GM12878 (cell line): ENCODE measurements around the gene OPCML. TPM values are rescaled to one million over a fixed set of nuclear protein-coding genes. Genes with fewer than 3 reads are reported as not detected.

ENCODE experiments used
- ATAC-seq: fragments of 200-7000 bp; cut with Tn5 transposase; 3 replicates; pipeline ENCODE4 v1.9.1; 2020; ENCODE audit warnings: mild to moderate bottlenecking, moderate library complexity
- BruUV-seq: library from RNA; stranded (reverse); fragments of 400-500 nt; replicated peaks from 2 replicates; lab custom pipeline; 2021; lab: Mats Ljungman, UMichigan
- CTCF ChIA-PET: fragments of 300-600 bp; sonication (Branson Sonifier 250); formaldehyde crosslinking; extraction: SDS; loops from one replicate; lab custom pipeline; 2021; ENCODE audit warnings: inconsistent platforms; lab: Yijun Ruan, JAX
- POLR2A ChIA-PET: fragments of 350-600 bp; formaldehyde crosslinking; extraction: SDS; loops from one replicate; lab custom pipeline; 2021; ENCODE audit warnings: inconsistent platforms; lab: Charles Lee
- RAD21 ChIA-PET: fragments of 300-600 bp; sonication (Branson Sonifier 250); formaldehyde crosslinking; loops from one replicate; lab custom pipeline; 2023; ENCODE audit warnings: antibody characterized with exemption; ENCODE audit not compliant: unreplicated experiment; lab: Charles Lee
- SMC1A ChIA-PET: fragments of 300-600 bp; sonication (Branson Sonifier 250); formaldehyde crosslinking; loops from one replicate; lab custom pipeline; 2023; ENCODE audit not compliant: unreplicated experiment, uncharacterized antibody; lab: Charles Lee
- DNase-seq: peaks from one replicate; pipeline ENCODE4 v3.0.0-alpha.2; 2011; ENCODE audit warnings: low read depth, low spot score
- FAIRE-seq: peaks from 3 replicates; lab custom pipeline; 2011; peaks lifted over from hg19 to GRCh38; lab: Jason Lieb, UNC
- H2AFZ ChIP-seq: 2 replicates; pipeline ENCODE4 v1.6.0; 2011; ENCODE audit warnings: low read depth, low read length, control low read depth; ENCODE audit not compliant: control insufficient read depth
- H3K27ac ChIP-seq: 2 replicates; pipeline ENCODE4 v1.5.1; 2011; ENCODE audit warnings: control low read depth; ENCODE audit not compliant: control insufficient read depth, insufficient read depth
- H3K27me3 ChIP-seq, 2 experiments: replicated peaks in 1 of 2; 2 replicates each; pipeline versions ENCODE4 v1.6.0 to v1.6.1; 2011; ENCODE audit warnings: low read length in 1 of 2; ENCODE audit not compliant: control insufficient read depth in 2 of 2, insufficient read depth in 2 of 2
- H3K36me3 ChIP-seq, 2 experiments: 2 replicates each; pipeline ENCODE4 v1.5.1; 2011; ENCODE audit warnings: low read length in 1 of 2; ENCODE audit not compliant: control insufficient read depth in 2 of 2, insufficient read depth in 2 of 2
- H3K4me1 ChIP-seq: 2 replicates; pipeline ENCODE4 v1.6.1; 2011; ENCODE audit warnings: mild to moderate bottlenecking, low read length, moderate library complexity, mixed read lengths; ENCODE audit not compliant: control insufficient read depth, insufficient read depth
- H3K4me2 ChIP-seq: 2 replicates; pipeline ENCODE4 v1.6.0; 2011; ENCODE audit warnings: control low read depth; ENCODE audit not compliant: control insufficient read depth, insufficient read depth
- H3K4me3 ChIP-seq: fragments of 200-600 bp; sonication (generic); 2 replicates; pipeline ENCODE4 v1.5.1; 2016
- H3K79me2 ChIP-seq: 2 replicates; pipeline ENCODE4 v1.6.0; 2011; ENCODE audit warnings: low read length; ENCODE audit not compliant: control insufficient read depth, insufficient read depth
- H3K9ac ChIP-seq: 2 replicates; pipeline ENCODE4 v1.8.0; 2011; ENCODE audit warnings: low read length, control low read depth, mixed read lengths; ENCODE audit not compliant: control insufficient read depth, insufficient read depth
- H3K9me3 ChIP-seq: replicated peaks from 3 replicates; pipeline ENCODE4 v1.5.1; 2011; ENCODE audit warnings: mild to moderate bottlenecking, low read length; ENCODE audit not compliant: control insufficient read depth, insufficient read depth
- H4K20me1 ChIP-seq: 2 replicates; pipeline ENCODE4 v1.6.0; 2011; ENCODE audit not compliant: control insufficient read depth, insufficient read depth
- CBFB ChIP-seq: IDR thresholded peaks from 2 replicates; pipeline ENCODE4 v1.6.1; 2016; ENCODE audit warnings: antibody characterized with exemption, low read depth
- CBX3 ChIP-seq: fragments of 200-600 bp; sonication (generic); IDR thresholded peaks from 2 replicates; pipeline ENCODE4 v1.6.1; 2016; ENCODE audit warnings: low read depth, borderline replicate concordance
- CHD2 ChIP-seq: IDR thresholded peaks from 2 replicates; pipeline ENCODE4 v1.6.1; 2011; ENCODE audit warnings: low read depth, low read length, improper control_type of control experiment, borderline replicate concordance
- CHD4 ChIP-seq: fragments of 200-600 bp; sonication (generic); IDR thresholded peaks from 2 replicates; pipeline ENCODE4 v1.6.1; 2016; ENCODE audit warnings: mild to moderate bottlenecking
- HDAC6 ChIP-seq: fragments of 200-600 bp; sonication (generic); IDR thresholded peaks from one replicate; pipeline ENCODE4 v1.8.0; 2017; ENCODE audit warnings: antibody characterized with exemption; ENCODE audit not compliant: unreplicated experiment
- JUNB ChIP-seq: IDR thresholded peaks from 2 replicates; pipeline ENCODE4 v1.6.1; 2016; ENCODE audit warnings: antibody characterized with exemption, mild to moderate bottlenecking
- MEF2A ChIP-seq: IDR thresholded peaks from 2 replicates; pipeline ENCODE4 v1.6.1; 2011; ENCODE audit warnings: low read depth, mild to moderate bottlenecking, low read length, moderate library complexity; ENCODE audit not compliant: insufficient read depth
- MYB ChIP-seq: fragments of 150-350 bp; IDR thresholded peaks from 2 replicates; pipeline ENCODE4 v1.6.1; 2014; ENCODE audit warnings: mild to moderate bottlenecking, low read depth, low read length, borderline replicate concordance
- MYC ChIP-seq: IDR thresholded peaks from 2 replicates; pipeline ENCODE4 v1.6.1; 2011; ENCODE audit warnings: mild to moderate bottlenecking, low read length, moderate library complexity, inconsistent platforms; ENCODE audit not compliant: insufficient read depth, insufficient replicate concordance, insufficient read length, severe bottlenecking
- NR2C2 ChIP-seq: IDR thresholded peaks from 2 replicates; pipeline ENCODE4 v1.6.1; 2011; ENCODE audit warnings: borderline replicate concordance, low read depth; ENCODE audit not compliant: control insufficient read depth, insufficient read length
- POU2F2 ChIP-seq: IDR thresholded peaks from 3 replicates; pipeline ENCODE4 v1.6.1; 2011; ENCODE audit warnings: low read depth, mild to moderate bottlenecking, low read length, borderline replicate concordance
- SP1 ChIP-seq: IDR thresholded peaks from one replicate; pipeline ENCODE4 v1.6.1; 2011; ENCODE audit warnings: low read depth, low read length
- WRNIP1 ChIP-seq: IDR thresholded peaks from 2 replicates; pipeline ENCODE4 v1.6.1; 2011; ENCODE audit warnings: low read depth, low read length, improper control_type of control experiment, borderline replicate concordance
- ZBTB33 ChIP-seq: fragments of 450-650 bp; IDR thresholded peaks from 2 replicates; pipeline ENCODE4 v1.6.1; 2017; ENCODE audit warnings: mild to moderate bottlenecking
- ZNF274 ChIP-seq: IDR thresholded peaks from one replicate; pipeline ENCODE4 v1.8.0; 2011; ENCODE audit not compliant: insufficient read length, insufficient read depth
- whole genome bisulfite sequencing: methylation state at CpG from one replicate; pipeline ENCODE4 v1.1.6; 2016; ENCODE audit warnings: low lambda C conversion rate; ENCODE audit not compliant: insufficient replicate concordance, insufficient coverage; ENCODE audit errors: missing lambda C conversion rate; 5-methylcytosine and 5-hydroxymethylcytosine counted together
- in situ Hi-C: fragments of 300-500 bp; cut with MboI; formaldehyde crosslinking; loops from 9 replicates; pipeline ENCODE4 v1.14.3; 2018; ENCODE audit warnings: mixed read lengths
- intact Hi-C: fragments of 100-400 bp; cut with micrococcal nuclease; formaldehyde crosslinking; loops from one replicate; pipeline ENCODE4 v1.14.2; 2022; ENCODE audit not compliant: unreplicated experiment
- polyA plus RNA-seq, 11 experiments: library from polyadenylated mRNA; depleted of rRNA in 4 of 11; unstranded in 6 of 11; stranded (reverse) in 5 of 11; fragments of >200 nt; fragmentation: Nextera tagmentation in 4 of 11; fragmentation: Illumina TruSeq in 1 of 11; extraction: Ambion mirVana in 4 of 11; extraction: Trizol in 1 of 11; gene quantifications; 1 replicate in 1 of 11; 2 replicates in 10 of 11; pipeline versions ENCODE4 v1.2.1 to v1.2.3, GENCODE V29; 2011 to 2016; ENCODE audit warnings: inconsistent platforms in 2 of 11, missing spikeins in 2 of 11, low read depth in 1 of 11
- total RNA-seq, 4 experiments: library from RNA; depleted of rRNA in 3 of 4; stranded (reverse); fragments of >200 nt in 3 of 4; fragmentation: Illumina TruSeq in 1 of 4; extraction: Trizol in 1 of 4; gene quantifications; 2 replicates each; pipeline versions ENCODE4 v1.2.1 to v1.2.3, GENCODE V29; 2013 to 2021
- TF ChIP-seq, protein P1 (sequence below): IDR thresholded peaks from 2 replicates; pipeline ENCODE4 v1.6.1; 2012; ENCODE audit warnings: low read depth, low read length, improper control_type of control experiment
- TF ChIP-seq, protein P2 (sequence below): fragments of 150-350 bp; IDR thresholded peaks from 2 replicates; pipeline ENCODE4 v1.6.1; 2014; ENCODE audit warnings: mild to moderate bottlenecking, low read depth, low read length

Gene OPCML
- total and polyA plus RNA-seq, 10 of the 15 experiments (the other 5 are each of a cell fraction or from before 2014, with no cell fraction given), result 0.84 TPM; not detected in 9

- TF ChIP-seq CBFB (no peak), CHD2 (no peak), MYC (no peak), NR2C2 (no peak)
- TF ChIP-seq, all 136 proteins: peak for 0
Observed at GRCh38 chr11:132691848-132692550, 840.3 kb downstream of the OPCML start (continued).

DNA sequence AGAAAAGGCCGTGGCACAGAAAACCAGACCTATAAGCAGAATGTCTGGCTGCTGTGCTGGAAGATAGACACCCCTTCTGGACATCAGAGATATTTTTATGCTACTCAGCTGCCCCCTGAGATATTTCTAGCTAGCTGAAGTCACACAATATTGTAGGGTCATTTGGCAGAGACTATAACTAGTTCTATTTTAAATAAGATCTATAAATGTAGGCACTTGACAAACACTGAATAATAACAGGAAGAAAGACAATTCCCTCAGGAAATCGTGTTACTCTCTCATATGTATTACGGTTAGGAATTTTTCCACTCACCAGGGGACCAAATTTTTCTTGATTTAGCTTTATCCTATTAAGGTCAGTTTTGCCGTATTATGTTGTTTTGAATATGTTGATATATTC is 845.4 kb downstream of the OPCML start:
- H3K9ac ChIP-seq, result no peak overlapping the region
- POLR2A ChIA-PET, result no interaction called here
- RAD21 ChIA-PET, result no interaction called here
- H3K36me3 ChIP-seq, result no peaks in the 10 kb centered on the region
- H2AFZ ChIP-seq, result no peak overlapping the region
- H3K9me3 ChIP-seq, result no peaks in the 10 kb centered on the region
- H3K4me3 ChIP-seq, result no peak overlapping the region
- no peaks in the 10 kb centered on the region for H3K27me3 ChIP-seq
- ATAC-seq (no peak), FAIRE-seq (no peak), DNase-seq (no peak)
- 11% methylated on average over 4 of the region's 4 CpGs for WGBS
- no peak overlapping the region for H3K27ac ChIP-seq
- H3K79me2 ChIP-seq, result no peaks in the 10 kb centered on the region
- H4K20me1 ChIP-seq, result no peaks in the 10 kb centered on the region
- BruUV-seq, result no TSS peak
- no peaks in the 10 kb centered on the region for H3K4me1 ChIP-seq
- SMC1A ChIA-PET, result interaction anchor here (0.5 kb wide), 1 partner anchor 683 kb away, joined by 4 read pairs; no protein-coding TSS in a partner anchor
- intact Hi-C loops, result no loop called here
- in situ Hi-C loops, result no loop called here
- TF ChIP-seq WRNIP1 (no peak), ZBTB33 (no peak), POU2F2 (no peak), MEF2A (no peak), SP1 (no peak), JUNB (no peak), CBX3 (no peak), HDAC6 (no peak), MYB (no peak), ZNF274 (no peak), CHD4 (no peak)
- TF ChIP-seq, protein P1, sequence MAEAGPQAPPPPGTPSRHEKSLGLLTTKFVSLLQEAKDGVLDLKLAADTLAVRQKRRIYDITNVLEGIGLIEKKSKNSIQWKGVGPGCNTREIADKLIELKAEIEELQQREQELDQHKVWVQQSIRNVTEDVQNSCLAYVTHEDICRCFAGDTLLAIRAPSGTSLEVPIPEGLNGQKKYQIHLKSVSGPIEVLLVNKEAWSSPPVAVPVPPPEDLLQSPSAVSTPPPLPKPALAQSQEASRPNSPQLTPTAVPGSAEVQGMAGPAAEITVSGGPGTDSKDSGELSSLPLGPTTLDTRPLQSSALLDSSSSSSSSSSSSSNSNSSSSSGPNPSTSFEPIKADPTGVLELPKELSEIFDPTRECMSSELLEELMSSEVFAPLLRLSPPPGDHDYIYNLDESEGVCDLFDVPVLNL, result no peak
- TF ChIP-seq, protein P2, sequence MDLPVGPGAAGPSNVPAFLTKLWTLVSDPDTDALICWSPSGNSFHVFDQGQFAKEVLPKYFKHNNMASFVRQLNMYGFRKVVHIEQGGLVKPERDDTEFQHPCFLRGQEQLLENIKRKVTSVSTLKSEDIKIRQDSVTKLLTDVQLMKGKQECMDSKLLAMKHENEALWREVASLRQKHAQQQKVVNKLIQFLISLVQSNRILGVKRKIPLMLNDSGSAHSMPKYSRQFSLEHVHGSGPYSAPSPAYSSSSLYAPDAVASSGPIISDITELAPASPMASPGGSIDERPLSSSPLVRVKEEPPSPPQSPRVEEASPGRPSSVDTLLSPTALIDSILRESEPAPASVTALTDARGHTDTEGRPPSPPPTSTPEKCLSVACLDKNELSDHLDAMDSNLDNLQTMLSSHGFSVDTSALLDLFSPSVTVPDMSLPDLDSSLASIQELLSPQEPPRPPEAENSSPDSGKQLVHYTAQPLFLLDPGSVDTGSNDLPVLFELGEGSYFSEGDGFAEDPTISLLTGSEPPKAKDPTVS, result no peak
- CTCF ChIA-PET, result no interaction called here
- no peak overlapping the region for H3K4me2 ChIP-seq
